ENCODE measurements around the gene ALG1. TPM values are rescaled to one million over a fixed set of nuclear protein-coding genes. Genes with fewer than 3 reads are reported as not detected.
"Not testable (repeated sequence)": the region's sequence is repeated elsewhere in the genome, so short reads cannot be mapped to it uniquely, and the experiment has no call there.

The ALG1 gene
- total RNA-seq, 1 experiment from 2014 or later: 33.0 TPM

- in situ Hi-C loops (cut with HindIII; ENCODE audit: low pct_unique_long_range_greater_than_20kb, low sequenced_read_pairs): no loop called here
- DNase-seq (ENCODE audit: low read depth, low spot score): no peak
Observed at GRCh38 chr16:5041600-5042133, 30.0 kb upstream of the ALG1 start.

DNA sequence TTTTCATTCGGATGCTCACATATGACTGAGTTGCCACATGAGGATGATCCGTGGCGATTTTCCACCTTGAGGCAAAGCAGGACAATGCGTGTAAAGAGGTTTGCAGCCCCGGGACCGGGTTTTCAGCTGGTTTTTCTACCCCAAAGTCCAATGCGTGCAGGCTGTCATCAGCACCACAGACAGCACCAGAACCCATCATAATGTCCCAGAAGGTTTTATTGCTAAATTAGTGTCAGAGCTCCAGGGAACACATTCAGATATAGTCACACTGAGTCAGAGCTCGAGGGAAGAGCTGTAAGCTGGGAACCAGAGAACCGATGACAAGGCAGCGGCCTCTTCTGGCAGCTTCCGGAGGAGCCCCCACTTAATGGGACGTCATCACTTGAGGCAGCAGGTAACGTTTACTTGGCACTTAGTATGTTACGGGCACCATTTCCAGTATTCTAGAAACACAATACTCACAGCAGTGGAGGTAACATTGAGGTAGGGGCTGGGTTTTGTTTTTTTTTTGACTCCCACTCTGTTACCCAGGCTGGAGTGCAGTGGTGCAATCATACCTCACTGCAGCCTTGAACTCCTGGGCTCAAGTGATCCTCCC is 29.0 kb upstream of the ALG1 start:
- no peak for DNase-seq (ENCODE audit: low read depth, low spot score)

GRCh38 chr16:5044011-5044540 is 27.6 kb upstream of the ALG1 start:
- in situ Hi-C loops (cut with HindIII; ENCODE audit: low pct_unique_long_range_greater_than_20kb, low sequenced_read_pairs): no loop called here
- DNase-seq (ENCODE audit: low read depth, low spot score): no peak

More for the DNA sequence above, 29.0 kb upstream of the ALG1 start:
- in situ Hi-C loops (cut with HindIII; ENCODE audit: low pct_unique_long_range_greater_than_20kb, low sequenced_read_pairs): no loop called here

- DNase-seq (ENCODE audit: low read depth, low spot score); in situ Hi-C loops (cut with HindIII; ENCODE audit: low pct_unique_long_range_greater_than_20kb, low sequenced_read_pairs): not testable (repeated sequence)
Observed at GRCh38 chr16:5044581-5044980, 27.1 kb upstream of the ALG1 start.

GRCh38 chr16:5045499-5046115 is 26.0 kb upstream of the ALG1 start:
- in situ Hi-C loops (cut with HindIII; ENCODE audit: low pct_unique_long_range_greater_than_20kb, low sequenced_read_pairs): no loop called here
- DNase-seq (ENCODE audit: low read depth, low spot score): no peak

- in situ Hi-C loops (cut with HindIII; ENCODE audit: low pct_unique_long_range_greater_than_20kb, low sequenced_read_pairs): no loop called here
- no peak for DNase-seq (ENCODE audit: low read depth, low spot score)
Observed at GRCh38 chr16:5046914-5047313, 24.7 kb upstream of the ALG1 start.

GRCh38 chr16:5054876-5055865 is 16.5 kb upstream of the ALG1 start:
- DNase-seq (ENCODE audit: low read depth, low spot score): no peak
- in situ Hi-C loops (cut with HindIII; ENCODE audit: low pct_unique_long_range_greater_than_20kb, low sequenced_read_pairs): no loop called here

DNA sequence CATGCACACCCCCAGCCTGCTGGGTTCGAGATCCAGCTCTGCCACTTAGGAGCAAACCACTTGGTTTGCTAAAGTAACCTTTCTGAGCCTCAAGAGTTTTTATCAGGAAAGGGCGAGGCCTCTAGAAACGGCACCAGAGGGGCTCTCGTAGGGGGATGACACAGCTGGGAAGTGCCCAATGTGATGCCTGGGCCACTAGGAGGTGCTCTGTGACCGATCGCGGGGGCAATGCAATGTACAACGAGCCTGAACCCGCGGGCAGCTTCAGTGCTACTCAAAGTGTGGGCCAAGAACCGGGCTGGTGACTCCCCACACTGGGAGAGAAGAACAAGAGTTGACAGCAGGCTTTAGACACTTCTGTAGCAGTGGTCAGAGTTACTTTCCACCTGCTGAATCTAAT is 15.3 kb upstream of the ALG1 start:
- in situ Hi-C loops (cut with HindIII; ENCODE audit: low pct_unique_long_range_greater_than_20kb, low sequenced_read_pairs): no loop called here
- DNase-seq (ENCODE audit: low read depth, low spot score): peak; percentile 67

DNA sequence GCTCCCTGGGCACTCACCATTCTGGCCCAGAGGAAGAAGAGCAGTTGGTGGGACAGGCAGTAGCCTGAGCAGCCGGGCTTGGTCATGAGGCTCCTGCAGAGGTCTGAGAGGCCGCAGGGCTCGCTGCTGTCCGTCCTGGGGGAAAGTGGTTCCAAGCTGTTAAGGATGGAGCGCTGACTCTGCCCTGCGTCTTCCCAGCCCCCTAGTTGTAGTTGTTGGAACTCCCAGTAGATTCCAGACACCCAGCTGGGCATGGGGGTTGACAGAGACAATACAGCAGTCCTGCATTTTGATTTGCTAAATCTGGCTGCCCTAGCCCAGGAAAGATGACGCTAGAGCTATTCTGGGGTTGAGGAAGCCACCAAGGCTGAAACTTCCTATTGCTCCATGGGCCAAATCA is 13.2 kb upstream of the ALG1 start:
- DNase-seq (ENCODE audit: low read depth, low spot score): peak; percentile 53

DNA sequence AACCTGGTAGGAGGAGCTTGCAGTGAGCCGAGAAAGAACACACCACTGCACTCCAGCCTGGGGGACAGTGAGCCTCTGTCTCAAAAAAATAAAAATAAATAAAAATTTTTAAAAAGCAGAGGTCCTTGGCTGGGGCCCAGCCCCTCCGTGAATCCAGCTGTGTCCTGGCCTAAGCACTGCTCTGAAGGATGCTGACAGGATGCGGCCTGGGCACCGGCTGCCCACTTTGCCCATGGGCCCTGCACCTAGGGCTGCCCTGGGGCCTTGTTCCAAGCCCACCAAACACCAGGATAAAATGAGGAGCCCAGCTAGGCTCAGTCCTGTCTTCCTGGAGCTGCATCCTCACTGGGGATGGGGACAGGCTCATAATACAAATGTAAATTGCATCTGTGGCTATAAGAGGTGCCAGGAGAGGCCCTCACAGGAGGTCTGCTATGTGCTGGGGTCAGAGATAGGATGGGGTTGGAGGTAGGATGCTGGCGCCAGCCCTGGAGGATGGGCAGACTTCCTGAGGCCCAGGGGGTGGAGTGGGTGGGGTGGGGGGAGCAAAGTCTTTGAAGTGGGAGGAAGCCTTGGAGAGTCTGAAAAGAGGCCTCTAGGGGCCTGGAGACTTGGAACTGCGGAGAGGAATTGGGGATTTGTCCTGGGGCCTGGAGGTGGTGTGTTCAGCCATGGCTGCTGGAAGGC is 12.1 kb upstream of the ALG1 start:
- DNase-seq (ENCODE audit: low read depth, low spot score): no peak
- in situ Hi-C loops (cut with HindIII; ENCODE audit: low pct_unique_long_range_greater_than_20kb, low sequenced_read_pairs): no loop called here

More for the DNA sequence above, 13.2 kb upstream of the ALG1 start:
- in situ Hi-C loops (cut with HindIII; ENCODE audit: low pct_unique_long_range_greater_than_20kb, low sequenced_read_pairs): no loop called here

DNA sequence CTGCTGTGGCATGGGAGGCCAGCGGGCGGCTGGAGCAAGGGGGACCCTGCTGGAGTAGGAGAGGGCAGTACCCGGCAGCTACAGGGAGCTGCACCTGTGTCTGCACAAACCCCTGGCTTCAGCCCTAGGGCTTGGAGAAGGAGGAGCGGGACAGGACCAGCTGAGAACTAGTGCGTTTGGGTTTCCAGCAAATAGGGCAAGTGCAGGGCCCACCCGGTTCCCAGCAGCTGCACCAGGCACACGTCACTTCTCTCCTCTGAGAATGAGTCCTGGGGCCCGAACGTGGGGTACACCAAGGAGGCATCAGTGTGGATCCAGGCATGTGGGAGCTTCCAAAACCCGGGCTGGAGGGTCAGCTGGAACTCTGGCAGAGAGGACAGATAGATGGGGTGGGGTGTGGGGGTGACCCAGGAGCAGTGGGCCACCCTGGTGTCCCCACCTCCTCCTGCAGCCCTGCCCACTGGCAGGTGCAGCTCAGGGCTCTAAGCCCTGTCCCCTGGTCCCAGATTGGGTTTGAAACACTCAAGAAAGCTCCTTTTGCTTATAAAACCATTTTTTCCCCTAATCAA is 11.5 kb upstream of the ALG1 start:
- DNase-seq (ENCODE audit: low read depth, low spot score): no peak
- in situ Hi-C loops (cut with HindIII; ENCODE audit: low pct_unique_long_range_greater_than_20kb, low sequenced_read_pairs): no loop called here

- in situ Hi-C loops (cut with HindIII; ENCODE audit: low pct_unique_long_range_greater_than_20kb, low sequenced_read_pairs): no loop called here
- no peak for DNase-seq (ENCODE audit: low read depth, low spot score)
Observed at GRCh38 chr16:5062051-5062450, 9.6 kb upstream of the ALG1 start.

DNA sequence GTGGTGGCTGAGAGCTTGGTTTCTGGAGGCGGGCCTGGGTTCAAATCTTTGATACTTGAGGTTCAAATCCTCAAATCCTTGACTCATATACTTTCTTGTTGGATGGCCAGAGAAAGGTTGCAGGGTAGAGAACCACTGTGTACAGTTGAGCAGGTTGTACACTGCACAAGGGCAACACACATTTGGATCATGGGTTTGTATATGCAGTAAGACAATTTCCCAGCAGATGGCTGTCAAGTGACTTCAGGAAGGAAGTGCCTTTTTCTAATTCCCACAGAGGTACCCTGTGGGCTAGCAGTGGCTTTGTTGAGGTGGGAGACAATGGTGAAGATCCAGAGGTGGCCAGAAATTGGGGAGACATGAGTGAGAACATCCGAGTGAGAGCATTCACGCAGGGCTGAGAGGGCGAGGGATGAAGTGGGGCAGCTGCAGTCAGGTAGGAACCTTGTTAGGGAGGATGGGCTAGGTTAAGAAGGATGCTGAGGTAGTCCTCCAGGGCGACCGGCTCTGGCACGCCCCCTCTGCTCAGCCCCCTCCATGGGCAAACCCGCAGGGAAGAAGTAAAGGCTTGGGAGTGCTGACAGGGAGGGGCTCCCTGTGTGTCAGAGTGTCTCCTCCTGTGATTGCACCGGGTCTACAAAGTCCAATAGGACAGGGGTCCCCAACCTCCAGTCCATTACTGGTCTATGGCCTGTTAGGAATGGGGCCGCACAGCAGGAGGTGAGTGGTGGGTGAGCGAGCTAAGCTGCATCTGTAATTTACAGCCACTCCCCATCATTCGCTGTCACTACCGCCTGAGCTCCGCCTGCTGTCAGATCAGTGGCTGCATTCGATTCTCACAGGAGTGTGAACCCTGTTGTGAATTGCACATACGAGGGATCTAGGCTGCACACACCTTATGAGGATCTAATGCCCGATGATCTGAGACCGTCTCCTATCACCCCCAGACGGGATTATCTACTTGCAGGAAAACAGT is 8.6 kb upstream of the ALG1 start:
- peak; percentile 36 for DNase-seq (ENCODE audit: low read depth, low spot score)

GRCh38 chr16:5064915-5065314 is 6.7 kb upstream of the ALG1 start:
- in situ Hi-C loops (cut with HindIII; ENCODE audit: low pct_unique_long_range_greater_than_20kb, low sequenced_read_pairs): no loop called here
- DNase-seq (ENCODE audit: low read depth, low spot score): no peak

More for the DNA sequence above, 8.6 kb upstream of the ALG1 start:
- in situ Hi-C loops (cut with HindIII; ENCODE audit: low pct_unique_long_range_greater_than_20kb, low sequenced_read_pairs): no loop called here

DNA sequence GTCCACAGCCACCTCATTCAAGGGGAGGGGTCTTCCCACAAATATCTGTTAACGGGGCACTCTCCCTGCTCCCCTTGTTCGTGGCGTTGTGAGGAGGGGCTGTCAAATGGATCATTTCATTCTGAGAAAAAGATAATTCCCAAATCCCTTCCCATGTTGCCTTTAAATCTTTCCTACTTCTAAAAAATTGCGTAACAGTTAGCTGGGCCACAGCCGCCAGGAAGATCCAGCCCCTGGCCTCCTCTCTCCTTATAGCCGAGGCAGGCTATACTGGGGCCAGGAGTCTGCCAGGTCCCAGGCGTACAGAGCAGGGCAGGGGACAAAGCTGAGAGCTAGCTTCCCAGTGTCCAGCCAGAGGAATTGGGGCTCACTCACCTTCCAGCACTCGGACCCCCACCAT is 6.3 kb upstream of the ALG1 start:
- in situ Hi-C loops (cut with HindIII; ENCODE audit: low pct_unique_long_range_greater_than_20kb, low sequenced_read_pairs): no loop called here
- DNase-seq (ENCODE audit: low read depth, low spot score): no peak

DNA sequence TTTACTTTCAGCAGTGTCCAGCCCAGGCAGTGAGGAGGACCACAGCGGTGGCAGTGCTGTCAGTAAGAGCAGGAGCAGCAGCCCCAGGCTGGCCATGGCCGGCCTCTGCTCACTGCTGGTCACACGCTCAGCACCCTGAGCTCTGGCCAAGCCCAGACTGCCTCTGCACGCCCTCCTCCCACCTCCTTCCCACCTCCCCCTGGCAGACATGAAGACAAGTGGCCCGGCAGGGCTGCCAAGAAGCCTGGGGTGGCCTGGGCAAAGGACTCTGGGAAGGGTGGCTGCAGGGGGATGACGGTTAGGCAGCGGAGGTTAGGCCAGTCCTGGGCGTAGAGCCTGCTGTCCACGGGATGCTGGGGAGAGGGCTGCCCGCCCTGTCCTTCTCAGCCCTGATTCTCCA is 5.8 kb upstream of the ALG1 start, which contains the start of gene C16orf89:
Gene C16orf89 (minus strand): TSS at position 144 of the 400 bp plus-strand sequence. CDS start 48 bp downstream, at position 96.
- in situ Hi-C loops (cut with HindIII; ENCODE audit: low pct_unique_long_range_greater_than_20kb, low sequenced_read_pairs): no loop called here
- no peak for DNase-seq (ENCODE audit: low read depth, low spot score)
